ENCODE data around the gene MIR17HG. TPM values are rescaled to one million over a fixed set of nuclear protein-coding genes. Genes with fewer than 3 reads are reported as not detected.

Gene MIR17HG
- total RNA-seq, 2 experiments from 2014 or later = 20.3 to 21.3 TPM

DNA sequence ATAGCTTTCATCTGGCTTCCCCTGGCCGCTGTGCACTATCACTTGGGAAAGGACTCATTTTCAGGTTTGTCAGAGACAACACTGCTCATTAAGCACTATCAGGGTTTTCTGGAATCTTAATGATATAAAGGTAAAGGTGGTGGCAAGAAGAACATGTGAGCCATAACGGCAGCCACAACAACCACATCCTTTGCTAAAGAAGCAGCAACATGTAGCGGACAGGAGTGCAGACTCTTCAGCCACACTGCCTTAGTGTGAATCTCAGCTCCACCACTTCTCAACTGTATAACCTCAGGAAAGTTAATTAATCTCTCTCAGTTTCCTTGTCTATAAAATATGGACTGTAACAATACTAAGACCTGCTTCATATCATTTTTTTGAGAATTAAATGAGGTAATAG, 24.1 kb upstream of the MIR17HG start:
- DNase-seq (peak; percentile 55), ATAC-seq (peak; percentile 69)
- Mint-ChIP-seq H3K9me3 (no peaks in the 10 kb centered on the region), H3K4me1 (ENCODE audit: low read depth) (peaks cover 13% of the 10 kb centered on the region), H3K4me3 (no peak overlapping the region), H3K27ac (no peak overlapping the region), H3K36me3 (ENCODE audit: low read depth) (no peaks in the 10 kb centered on the region), H3K27me3 (no peaks in the 10 kb centered on the region)
- intact Hi-C loops (cut with micrococcal nuclease) = no loop called here
- ChIA-PET POLR2A (interaction anchor here (0.8 to 0.9 kb wide), 2 partner anchors 17 to 24 kb away, joined by 3 read pairs; partner anchors contain the start of gene MIR17HG), CTCF (interaction anchor here (1.2 kb wide), 3 partner anchors 9 to 16 kb away, joined by 3 to 7 read pairs (median 3); no protein-coding TSS in a partner anchor)
- TF ChIP-seq, protein P1, sequence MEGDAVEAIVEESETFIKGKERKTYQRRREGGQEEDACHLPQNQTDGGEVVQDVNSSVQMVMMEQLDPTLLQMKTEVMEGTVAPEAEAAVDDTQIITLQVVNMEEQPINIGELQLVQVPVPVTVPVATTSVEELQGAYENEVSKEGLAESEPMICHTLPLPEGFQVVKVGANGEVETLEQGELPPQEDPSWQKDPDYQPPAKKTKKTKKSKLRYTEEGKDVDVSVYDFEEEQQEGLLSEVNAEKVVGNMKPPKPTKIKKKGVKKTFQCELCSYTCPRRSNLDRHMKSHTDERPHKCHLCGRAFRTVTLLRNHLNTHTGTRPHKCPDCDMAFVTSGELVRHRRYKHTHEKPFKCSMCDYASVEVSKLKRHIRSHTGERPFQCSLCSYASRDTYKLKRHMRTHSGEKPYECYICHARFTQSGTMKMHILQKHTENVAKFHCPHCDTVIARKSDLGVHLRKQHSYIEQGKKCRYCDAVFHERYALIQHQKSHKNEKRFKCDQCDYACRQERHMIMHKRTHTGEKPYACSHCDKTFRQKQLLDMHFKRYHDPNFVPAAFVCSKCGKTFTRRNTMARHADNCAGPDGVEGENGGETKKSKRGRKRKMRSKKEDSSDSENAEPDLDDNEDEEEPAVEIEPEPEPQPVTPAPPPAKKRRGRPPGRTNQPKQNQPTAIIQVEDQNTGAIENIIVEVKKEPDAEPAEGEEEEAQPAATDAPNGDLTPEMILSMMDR (IDR thresholded peaks at IDR 0.05) = no peak

DNA sequence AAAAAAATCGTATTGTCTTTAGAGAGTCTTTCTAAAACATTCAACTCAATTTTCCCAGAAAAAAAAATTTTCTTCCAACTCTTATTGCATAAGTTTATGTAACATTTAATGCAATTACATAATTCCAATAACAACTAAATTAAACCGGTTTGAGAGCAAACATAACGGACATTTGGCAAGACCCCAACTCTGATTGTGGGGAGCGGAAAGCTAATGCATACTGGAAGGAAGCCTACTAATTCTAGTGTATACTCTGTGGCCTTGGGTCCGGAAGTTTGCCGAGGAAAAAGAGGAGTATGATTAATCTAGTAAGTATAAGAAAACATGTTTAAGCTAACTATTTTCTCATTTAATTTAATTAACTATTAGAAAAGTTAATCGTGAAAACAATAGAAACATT, 21.3 kb upstream of the MIR17HG start:
- ATAC-seq = no peak
- no peak for DNase-seq
- Mint-ChIP-seq H3K9me3 (no peaks in the 10 kb centered on the region), H3K4me1 (ENCODE audit: low read depth) (peaks cover 20% of the 10 kb centered on the region), H3K27ac (no peak overlapping the region), H3K4me3 (no peak overlapping the region), H3K36me3 (ENCODE audit: low read depth) (no peaks in the 10 kb centered on the region), H3K27me3 (peaks cover 5% of the 10 kb centered on the region)
- TF ChIP-seq, protein P1 (IDR thresholded peaks at IDR 0.05) = no peak
- POLR2A ChIA-PET = no interaction called here
- intact Hi-C loops (cut with micrococcal nuclease) = no loop called here
- CTCF ChIA-PET = interaction anchor here (1.1 to 2.2 kb wide), 2 partner anchors 12 to 43 kb away, joined by 4 to 16 read pairs; no protein-coding TSS in a partner anchor

DNA sequence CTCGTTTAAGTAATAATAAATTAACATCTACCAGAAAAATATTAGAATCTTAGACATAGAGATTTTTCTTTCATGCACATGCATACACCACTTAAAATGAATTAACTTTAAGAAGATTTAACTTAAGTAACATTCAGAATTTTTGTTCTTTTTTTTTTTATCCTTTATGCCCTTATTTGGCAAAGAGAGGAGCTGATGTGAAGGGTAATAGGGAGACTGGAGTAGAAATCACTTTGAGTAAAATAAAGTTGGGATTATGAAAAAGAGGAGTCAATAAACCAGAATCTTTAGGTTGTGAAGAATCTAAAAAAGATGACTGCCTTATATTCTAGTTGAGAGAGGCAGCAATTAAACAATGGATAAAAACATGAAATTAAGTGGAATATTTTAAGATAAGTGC, 18.8 kb upstream of the MIR17HG start:
- H3K4me3 Mint-ChIP-seq = no peak overlapping the region
- H3K27ac Mint-ChIP-seq = no peak overlapping the region
- intact Hi-C loops (cut with micrococcal nuclease) = no loop called here
- H3K4me1 Mint-ChIP-seq (ENCODE audit: low read depth) = peaks cover 20% of the 10 kb centered on the region
- H3K36me3 Mint-ChIP-seq (ENCODE audit: low read depth) = no peaks in the 10 kb centered on the region
- ATAC-seq (no peak), DNase-seq (no peak)
- ChIA-PET CTCF (interaction anchor here (1.4 kb wide), 1 partner anchor 25 kb away, joined by 4 read pairs; no protein-coding TSS in a partner anchor), POLR2A (interaction anchor here (0.8 kb wide), 1 partner anchor 19 kb away, joined by 3 read pairs; the partner anchor contains the start of gene MIR17HG)
- peaks cover 5% of the 10 kb centered on the region for H3K27me3 Mint-ChIP-seq
- H3K9me3 Mint-ChIP-seq = no peaks in the 10 kb centered on the region
- TF ChIP-seq, protein P1 (IDR thresholded peaks at IDR 0.05) = no peak

DNA sequence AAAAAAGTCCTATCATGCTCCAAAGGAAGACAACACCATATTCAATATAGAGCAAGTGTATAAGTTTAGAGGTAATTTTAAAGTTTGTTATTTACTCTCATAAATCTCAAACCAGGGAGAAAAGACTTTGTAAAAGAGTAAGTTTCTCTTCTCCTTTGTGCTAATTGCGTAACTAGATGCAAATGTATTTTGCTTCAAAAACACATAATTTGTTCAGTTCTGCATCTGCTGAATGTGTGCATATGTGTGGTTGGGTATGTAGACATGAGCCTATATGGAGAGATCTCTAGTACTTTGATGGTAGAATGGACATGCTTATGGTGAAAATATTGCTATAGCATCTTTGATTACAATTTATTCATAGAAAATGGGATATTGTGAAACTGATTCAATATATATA, 17.8 kb upstream of the MIR17HG start:
- Mint-ChIP-seq H3K9me3 (no peaks in the 10 kb centered on the region), H3K4me3 (no peak overlapping the region), H3K27me3 (peaks cover 5% of the 10 kb centered on the region), H3K36me3 (ENCODE audit: low read depth) (no peaks in the 10 kb centered on the region), H3K4me1 (ENCODE audit: low read depth) (peaks cover 22% of the 10 kb centered on the region), H3K27ac (no peak overlapping the region)
- ChIA-PET POLR2A (no interaction called here), CTCF (interaction anchor here (2.0 kb wide), 1 partner anchor 16 kb away, joined by 6 read pairs; no protein-coding TSS in a partner anchor)
- DNase-seq = no peak
- TF ChIP-seq, protein P1 (IDR thresholded peaks at IDR 0.05) = no peak
- ATAC-seq = no peak
- intact Hi-C loops (cut with micrococcal nuclease) = no loop called here

DNA sequence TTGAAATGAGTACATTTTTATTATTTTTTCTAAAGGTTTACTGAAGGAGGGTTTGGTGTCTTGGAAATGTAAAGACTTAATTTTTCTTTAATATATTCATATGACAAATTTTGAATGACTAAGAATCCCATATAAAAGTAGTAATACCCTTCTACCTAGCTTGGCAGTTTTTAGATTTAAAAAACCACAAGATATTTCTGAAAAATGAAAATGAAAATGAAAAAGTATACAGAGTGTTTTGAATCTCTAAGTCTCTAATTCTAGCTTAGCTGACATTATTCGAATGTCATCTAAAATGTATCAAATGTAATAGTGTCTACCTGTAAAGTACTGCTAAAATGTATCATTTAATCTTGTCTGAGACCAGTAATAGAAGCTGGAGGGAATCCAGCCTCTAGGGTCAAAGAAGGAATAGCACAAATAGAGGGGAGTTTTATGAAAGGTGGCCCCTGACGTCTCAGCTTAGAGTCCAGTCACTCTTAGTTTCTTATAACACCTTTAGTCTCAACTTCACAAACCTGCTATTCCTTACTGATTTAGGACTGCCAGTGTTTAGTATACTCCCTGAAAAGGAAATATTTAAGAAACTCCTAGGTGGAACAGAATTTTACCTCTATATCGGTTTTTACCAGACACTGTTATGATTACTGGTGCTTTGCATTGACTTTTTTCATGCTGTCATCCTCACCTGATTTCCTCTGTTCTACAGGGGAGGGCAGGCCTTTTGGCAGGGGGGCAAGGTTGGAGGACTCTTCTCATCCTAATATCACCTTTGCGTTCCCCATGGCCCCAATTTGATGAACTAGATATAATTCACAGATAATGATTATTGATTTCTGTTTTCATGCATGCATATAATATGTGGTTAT, 16.2 kb upstream of the MIR17HG start:
- TF ChIP-seq, protein P1 (IDR thresholded peaks at IDR 0.05) = no peak
- CTCF ChIA-PET = interaction anchor here (0.6 to 2.0 kb wide), 7 partner anchors 8 to 76 kb away, joined by 3 to 8 read pairs (median 4); no protein-coding TSS in a partner anchor

More for the DNA sequence above, 16.2 kb upstream of the MIR17HG start:
- intact Hi-C loops (cut with micrococcal nuclease) = no loop called here
- Mint-ChIP-seq H3K4me1 (ENCODE audit: low read depth) (peaks cover 22% of the 10 kb centered on the region), H3K27me3 (peaks cover 5% of the 10 kb centered on the region), H3K4me3 (peak overlapping the region; percentile 62), H3K9me3 (no peaks in the 10 kb centered on the region), H3K36me3 (ENCODE audit: low read depth) (no peaks in the 10 kb centered on the region), H3K27ac (peak overlapping the region; percentile 84)
- no peak for DNase-seq
- POLR2A ChIA-PET = interaction anchor here (1.1 to 1.6 kb wide), 3 partner anchors 16 to 18 kb away, joined by 4 to 8 read pairs (median 4); partner anchors contain the start of gene MIR17HG
- peak; percentile 85 for ATAC-seq
